Stomach (tissue), 4 donors: ENCODE results near the gene SUCLA2.

ENCODE experiments used
- EP300 ChIP-seq: sonication (generic); formaldehyde crosslinking; IDR thresholded peaks from one replicate; pipeline ENCODE4 v1.6.1; 2017; ENCODE audit warnings: antibody characterized with exemption
- POLR2A ChIP-seq, 4 donors: fragments of 450-650 bp; IDR thresholded peaks; one replicate each; pipeline ENCODE4 v1.6.1; 2016; ENCODE audit warnings: antibody characterized with exemption in 4 of 4, control low read depth in 2 of 4, mild to moderate bottlenecking in 1 of 4, moderate library complexity in 1 of 4
- POLR2AphosphoS5 ChIP-seq, 3 donors: sonication (generic); formaldehyde crosslinking; IDR thresholded peaks; one replicate each; pipeline ENCODE4 v1.6.1; 2016; ENCODE audit warnings: antibody characterized with exemption in 3 of 3
- TF ChIP-seq, protein P1 (sequence below), 7 experiments: fragments of 450-650 bp in 4 of 7; fragments of 200-600 bp in 3 of 7; sonication (generic) in 3 of 7; IDR thresholded peaks; one replicate each; pipeline ENCODE4 v1.5.1; 2016 to 2019; ENCODE audit warnings: antibody characterized with exemption in 7 of 7, control low read depth in 2 of 7, mild to moderate bottlenecking in 1 of 7

DNA sequence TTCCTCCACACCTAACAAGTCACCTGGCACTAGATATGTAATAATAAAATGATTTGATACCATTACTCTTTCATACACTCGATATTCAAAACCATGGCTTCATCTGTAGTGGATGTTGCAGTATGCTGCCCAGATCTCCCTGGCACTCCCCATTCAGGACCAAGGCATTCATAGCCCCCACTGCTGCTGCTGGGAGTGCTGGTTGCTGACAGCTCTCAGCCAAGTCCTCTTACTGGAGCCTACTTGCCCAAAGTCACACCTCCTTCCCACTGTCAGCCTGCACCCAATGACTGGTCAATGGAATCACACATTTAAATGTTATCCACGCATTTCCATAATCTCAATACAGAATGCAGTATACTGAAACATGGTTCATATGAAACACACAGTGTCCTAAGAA is 3.7 kb downstream of the SUCLA2 start:
- TF ChIP-seq EP300 (no peak), POLR2A (IDR thresholded peaks at IDR 0.05) (no peak), POLR2AphosphoS5 (IDR thresholded peaks at IDR 0.05) (no peak)
- TF ChIP-seq, protein P1, sequence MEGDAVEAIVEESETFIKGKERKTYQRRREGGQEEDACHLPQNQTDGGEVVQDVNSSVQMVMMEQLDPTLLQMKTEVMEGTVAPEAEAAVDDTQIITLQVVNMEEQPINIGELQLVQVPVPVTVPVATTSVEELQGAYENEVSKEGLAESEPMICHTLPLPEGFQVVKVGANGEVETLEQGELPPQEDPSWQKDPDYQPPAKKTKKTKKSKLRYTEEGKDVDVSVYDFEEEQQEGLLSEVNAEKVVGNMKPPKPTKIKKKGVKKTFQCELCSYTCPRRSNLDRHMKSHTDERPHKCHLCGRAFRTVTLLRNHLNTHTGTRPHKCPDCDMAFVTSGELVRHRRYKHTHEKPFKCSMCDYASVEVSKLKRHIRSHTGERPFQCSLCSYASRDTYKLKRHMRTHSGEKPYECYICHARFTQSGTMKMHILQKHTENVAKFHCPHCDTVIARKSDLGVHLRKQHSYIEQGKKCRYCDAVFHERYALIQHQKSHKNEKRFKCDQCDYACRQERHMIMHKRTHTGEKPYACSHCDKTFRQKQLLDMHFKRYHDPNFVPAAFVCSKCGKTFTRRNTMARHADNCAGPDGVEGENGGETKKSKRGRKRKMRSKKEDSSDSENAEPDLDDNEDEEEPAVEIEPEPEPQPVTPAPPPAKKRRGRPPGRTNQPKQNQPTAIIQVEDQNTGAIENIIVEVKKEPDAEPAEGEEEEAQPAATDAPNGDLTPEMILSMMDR (IDR thresholded peaks at IDR 0.05) = no peak
